ENCODE data around the gene WFIKKN1. TPM values are rescaled to one million over a fixed set of nuclear protein-coding genes. Genes with fewer than 3 reads are reported as not detected.

Gene WFIKKN1
- total and polyA plus RNA-seq, 2 of the 13 experiments (the other 11 are each of a cell fraction or from before 2014, with no cell fraction given): 1.7 to 4.9 TPM

DNA sequence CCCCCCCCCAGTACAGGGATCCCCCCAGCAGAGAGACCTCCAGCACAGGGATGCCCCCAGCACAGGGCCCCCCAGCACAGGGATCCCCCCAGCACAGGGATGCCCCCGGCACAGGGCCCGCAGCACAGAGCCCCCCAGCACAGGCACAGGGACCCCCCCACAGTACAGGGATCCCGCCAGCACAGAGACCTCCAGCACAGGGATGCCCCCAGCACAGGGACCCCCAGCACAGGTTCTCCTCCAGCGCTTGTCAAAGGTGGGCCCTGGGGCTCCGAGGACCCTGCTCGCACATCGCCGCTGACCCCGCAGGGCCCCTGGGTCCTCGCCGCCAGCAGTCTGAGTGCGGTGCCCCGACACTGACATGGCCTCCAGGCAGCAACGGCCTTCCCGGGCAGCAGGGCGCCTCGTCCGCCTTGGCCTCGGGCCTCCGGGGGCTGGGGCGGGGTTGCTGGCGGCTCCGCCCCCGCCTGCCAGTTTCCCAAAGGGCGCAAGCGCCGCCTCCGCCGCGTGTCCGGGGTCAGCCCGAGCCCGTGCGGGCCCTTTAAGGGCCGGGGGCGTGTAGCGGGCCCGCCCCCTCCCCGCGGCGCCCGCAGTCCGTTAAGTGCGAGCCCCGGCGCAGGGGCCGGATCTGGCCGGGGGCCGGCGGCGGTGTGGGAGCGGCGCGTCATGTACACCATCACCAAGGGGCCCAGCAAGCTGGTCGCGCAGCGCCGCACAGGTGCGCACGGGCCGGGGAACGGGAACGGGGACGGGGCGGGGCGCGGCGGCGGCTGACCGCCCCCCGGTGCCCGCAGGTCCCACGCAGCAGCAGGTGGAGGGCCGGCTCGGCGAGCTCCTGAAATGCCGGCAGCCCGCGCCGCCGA is 10.8 kb downstream of the WFIKKN1 start, which contains the start of gene MCRIP2 (continued):
- TF ChIP-seq SP5 (CRISPR knock-in tag; IDR thresholded peaks at IDR 0.05; ENCODE audit: borderline replicate concordance, low read depth) (peak; percentile 89), SETDB1 (CRISPR knock-in tag; IDR thresholded peaks at IDR 0.05; ENCODE audit: borderline replicate concordance) (no peak), ZNF768 (CRISPR knock-in tag; IDR thresholded peaks at IDR 0.05) (peak; percentile 36; the same call in 1 of the 2 replicates), SIX1 (CRISPR knock-in tag; IDR thresholded peaks at IDR 0.05; ENCODE audit: borderline replicate concordance) (no peak), KDM5B (CRISPR knock-in tag; IDR thresholded peaks at IDR 0.05; ENCODE audit: borderline replicate concordance) (peak; percentile 59; the same call in 1 of the 2 replicates), CBX2 (IDR thresholded peaks at IDR 0.05; ENCODE audit: low read depth, low read length) (no peak), CBX2 (CRISPR knock-in tag; IDR thresholded peaks at IDR 0.05; ENCODE audit: low read depth) (no peak), FIP1L1 (IDR thresholded peaks at IDR 0.05; ENCODE audit: borderline replicate concordance, insufficient read depth, low read depth, low read length) (no peak), ZNF564 (CRISPR knock-in tag; IDR thresholded peaks at IDR 0.05) (no peak; the same call in 1 of the 2 replicates), TARDBP (CRISPR knock-in tag; IDR thresholded peaks at IDR 0.05) (0 out of 2 replicates have a peak, but pooled peaks have one; percentile 29), ZNF282 (IDR thresholded peaks at IDR 0.05; ENCODE audit: partially characterized antibody) (no peak), ZZZ3 (CRISPR knock-in tag; IDR thresholded peaks at IDR 0.05; ENCODE audit: borderline replicate concordance) (no peak), SMARCE1 (IDR thresholded peaks at IDR 0.05; ENCODE audit: borderline replicate concordance) (no peak), ZNF737 (CRISPR knock-in tag; IDR thresholded peaks at IDR 0.05; ENCODE audit: borderline replicate concordance) (no peak), REPIN1 (CRISPR knock-in tag; IDR thresholded peaks at IDR 0.05; ENCODE audit: borderline replicate concordance, low read depth) (no peak; the same call in 1 of the 2 replicates)
- TF ChIP-seq, protein P1, sequence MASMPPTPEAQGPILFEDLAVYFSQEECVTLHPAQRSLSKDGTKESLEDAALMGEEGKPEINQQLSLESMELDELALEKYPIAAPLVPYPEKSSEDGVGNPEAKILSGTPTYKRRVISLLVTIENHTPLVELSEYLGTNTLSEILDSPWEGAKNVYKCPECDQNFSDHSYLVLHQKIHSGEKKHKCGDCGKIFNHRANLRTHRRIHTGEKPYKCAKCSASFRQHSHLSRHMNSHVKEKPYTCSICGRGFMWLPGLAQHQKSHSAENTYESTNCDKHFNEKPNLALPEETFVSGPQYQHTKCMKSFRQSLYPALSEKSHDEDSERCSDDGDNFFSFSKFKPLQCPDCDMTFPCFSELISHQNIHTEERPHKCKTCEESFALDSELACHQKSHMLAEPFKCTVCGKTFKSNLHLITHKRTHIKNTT (CRISPR knock-in tag; IDR thresholded peaks at IDR 0.05): no peak
- TF ChIP-seq, protein P2, sequence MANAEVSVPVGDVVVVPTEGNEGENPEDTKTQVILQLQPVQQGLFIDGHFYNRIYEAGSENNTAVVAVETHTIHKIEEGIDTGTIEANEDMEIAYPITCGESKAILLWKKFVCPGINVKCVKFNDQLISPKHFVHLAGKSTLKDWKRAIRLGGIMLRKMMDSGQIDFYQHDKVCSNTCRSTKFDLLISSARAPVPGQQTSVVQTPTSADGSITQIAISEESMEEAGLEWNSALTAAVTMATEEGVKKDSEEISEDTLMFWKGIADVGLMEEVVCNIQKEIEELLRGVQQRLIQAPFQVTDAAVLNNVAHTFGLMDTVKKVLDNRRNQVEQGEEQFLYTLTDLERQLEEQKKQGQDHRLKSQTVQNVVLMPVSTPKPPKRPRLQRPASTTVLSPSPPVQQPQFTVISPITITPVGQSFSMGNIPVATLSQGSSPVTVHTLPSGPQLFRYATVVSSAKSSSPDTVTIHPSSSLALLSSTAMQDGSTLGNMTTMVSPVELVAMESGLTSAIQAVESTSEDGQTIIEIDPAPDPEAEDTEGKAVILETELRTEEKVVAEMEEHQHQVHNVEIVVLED (CRISPR knock-in tag; IDR thresholded peaks at IDR 0.05; ENCODE audit: borderline replicate concordance): peak; percentile 15; the same call in 1 of the 2 replicates
- TF ChIP-seq, protein P3, sequence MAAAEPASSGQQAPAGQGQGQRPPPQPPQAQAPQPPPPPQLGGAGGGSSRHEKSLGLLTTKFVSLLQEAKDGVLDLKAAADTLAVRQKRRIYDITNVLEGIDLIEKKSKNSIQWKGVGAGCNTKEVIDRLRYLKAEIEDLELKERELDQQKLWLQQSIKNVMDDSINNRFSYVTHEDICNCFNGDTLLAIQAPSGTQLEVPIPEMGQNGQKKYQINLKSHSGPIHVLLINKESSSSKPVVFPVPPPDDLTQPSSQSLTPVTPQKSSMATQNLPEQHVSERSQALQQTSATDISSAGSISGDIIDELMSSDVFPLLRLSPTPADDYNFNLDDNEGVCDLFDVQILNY (CRISPR knock-in tag; conservative IDR thresholded peaks at IDR 0.05): no peak; the same call in 1 of the 2 replicates
- TF ChIP-seq, protein P4, sequence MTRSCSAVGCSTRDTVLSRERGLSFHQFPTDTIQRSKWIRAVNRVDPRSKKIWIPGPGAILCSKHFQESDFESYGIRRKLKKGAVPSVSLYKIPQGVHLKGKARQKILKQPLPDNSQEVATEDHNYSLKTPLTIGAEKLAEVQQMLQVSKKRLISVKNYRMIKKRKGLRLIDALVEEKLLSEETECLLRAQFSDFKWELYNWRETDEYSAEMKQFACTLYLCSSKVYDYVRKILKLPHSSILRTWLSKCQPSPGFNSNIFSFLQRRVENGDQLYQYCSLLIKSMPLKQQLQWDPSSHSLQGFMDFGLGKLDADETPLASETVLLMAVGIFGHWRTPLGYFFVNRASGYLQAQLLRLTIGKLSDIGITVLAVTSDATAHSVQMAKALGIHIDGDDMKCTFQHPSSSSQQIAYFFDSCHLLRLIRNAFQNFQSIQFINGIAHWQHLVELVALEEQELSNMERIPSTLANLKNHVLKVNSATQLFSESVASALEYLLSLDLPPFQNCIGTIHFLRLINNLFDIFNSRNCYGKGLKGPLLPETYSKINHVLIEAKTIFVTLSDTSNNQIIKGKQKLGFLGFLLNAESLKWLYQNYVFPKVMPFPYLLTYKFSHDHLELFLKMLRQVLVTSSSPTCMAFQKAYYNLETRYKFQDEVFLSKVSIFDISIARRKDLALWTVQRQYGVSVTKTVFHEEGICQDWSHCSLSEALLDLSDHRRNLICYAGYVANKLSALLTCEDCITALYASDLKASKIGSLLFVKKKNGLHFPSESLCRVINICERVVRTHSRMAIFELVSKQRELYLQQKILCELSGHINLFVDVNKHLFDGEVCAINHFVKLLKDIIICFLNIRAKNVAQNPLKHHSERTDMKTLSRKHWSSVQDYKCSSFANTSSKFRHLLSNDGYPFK (CRISPR knock-in tag; IDR thresholded peaks at IDR 0.05; ENCODE audit: borderline replicate concordance): peak; percentile 98
- TF ChIP-seq, protein P5, sequence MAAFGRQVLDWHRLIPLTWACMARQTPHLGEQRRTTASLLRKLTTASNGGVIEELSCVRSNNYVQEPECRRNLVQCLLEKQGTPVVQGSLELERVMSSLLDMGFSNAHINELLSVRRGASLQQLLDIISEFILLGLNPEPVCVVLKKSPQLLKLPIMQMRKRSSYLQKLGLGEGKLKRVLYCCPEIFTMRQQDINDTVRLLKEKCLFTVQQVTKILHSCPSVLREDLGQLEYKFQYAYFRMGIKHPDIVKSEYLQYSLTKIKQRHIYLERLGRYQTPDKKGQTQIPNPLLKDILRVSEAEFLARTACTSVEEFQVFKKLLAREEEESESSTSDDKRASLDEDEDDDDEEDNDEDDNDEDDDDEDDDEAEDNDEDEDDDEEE (CRISPR knock-in tag; IDR thresholded peaks at IDR 0.05): no peak
